GM21367 (cell line): ENCODE measurements around the gene ACTBL2.
"Not testable (repeated sequence)": the region's sequence is repeated elsewhere in the genome, so short reads cannot be mapped to it uniquely, and the experiment has no call there.

Experiments used
- ATAC-seq: cut with Tn5 transposase; IDR thresholded peaks from one replicate; pipeline ENCODE4 v1.9.1; 2021; ENCODE audit not compliant: unreplicated experiment

Gene ACTBL2

DNA sequence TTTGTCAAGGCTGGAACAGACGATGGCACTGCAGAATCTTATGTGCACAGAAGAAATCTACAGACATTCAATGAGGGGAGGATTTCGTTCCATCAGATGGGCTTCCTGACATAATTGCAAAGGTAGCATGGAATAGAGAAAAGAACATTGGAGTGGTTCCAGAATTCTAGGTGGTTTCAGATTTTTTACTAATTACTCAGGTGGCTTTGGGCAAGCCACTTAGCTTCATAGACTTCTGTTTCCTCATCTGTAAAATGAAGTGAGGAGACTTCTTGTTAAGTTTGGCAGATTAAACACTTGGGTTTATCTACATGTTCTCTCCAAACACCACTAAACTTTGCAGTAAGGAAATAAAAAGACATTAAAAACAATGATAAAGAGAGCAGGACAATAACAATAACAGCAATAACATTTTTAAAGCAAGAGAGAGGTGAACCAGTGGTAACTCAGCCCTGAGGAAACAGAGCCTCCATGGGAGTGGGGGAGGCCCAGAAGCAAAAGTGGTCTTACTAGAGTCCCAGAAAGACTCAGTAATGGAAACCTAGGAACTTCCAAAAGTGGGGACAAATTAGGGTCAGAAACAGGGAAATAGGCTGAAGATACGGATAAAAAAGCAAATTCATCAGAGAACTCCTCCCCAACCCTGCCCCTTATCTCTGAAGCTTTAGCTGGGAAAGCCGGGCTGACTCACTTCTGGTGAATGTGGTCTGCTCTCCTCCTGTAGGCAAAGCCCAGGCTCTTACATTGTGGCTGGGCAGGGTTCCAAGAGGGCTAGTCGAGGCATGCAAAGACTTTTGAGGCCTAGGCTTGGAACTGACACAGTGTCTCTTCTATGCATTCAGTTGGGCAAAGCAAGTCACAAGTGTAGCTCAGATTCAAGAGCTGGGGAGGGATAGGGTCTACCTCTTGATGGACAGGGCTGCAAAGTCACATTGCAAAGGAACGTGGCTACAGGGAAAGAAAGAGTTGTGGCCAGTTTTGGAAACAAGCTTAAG lies 11.8 kb upstream of the ACTBL2 start:
- peak; percentile 46 for ATAC-seq

DNA sequence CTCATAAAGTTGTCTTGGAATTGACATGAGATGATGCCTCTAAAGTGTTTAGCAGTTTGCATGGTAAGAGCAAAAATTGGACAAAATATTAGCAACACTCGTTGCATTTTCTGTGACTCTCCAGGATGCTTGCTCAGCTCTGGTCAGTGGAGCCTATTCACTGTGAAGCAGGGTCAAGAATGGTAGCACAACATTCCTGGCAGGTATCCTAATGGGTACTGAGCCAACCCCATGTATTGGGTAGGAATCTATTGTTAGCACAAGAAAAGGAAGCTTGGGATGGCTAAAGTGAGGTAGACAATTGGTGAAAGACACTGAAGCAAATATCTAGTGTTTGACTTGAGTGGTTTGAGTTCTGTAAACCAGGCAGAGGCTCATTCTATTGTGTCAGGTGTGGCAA lies 10.4 kb upstream of the ACTBL2 start:
- no peak for ATAC-seq

- ATAC-seq, result no peak
Observed at GRCh38 chr5:57492632-57493031, 10.0 kb upstream of the ACTBL2 start.

GRCh38 chr5:57491369-57491965 lies 8.9 kb upstream of the ACTBL2 start:
- no peak for ATAC-seq

- ATAC-seq, result no peak
Observed at GRCh38 chr5:57488215-57488955, 5.8 kb upstream of the ACTBL2 start.

- no peak for ATAC-seq
Observed at GRCh38 chr5:57486027-57486602, 3.5 kb upstream of the ACTBL2 start.

DNA sequence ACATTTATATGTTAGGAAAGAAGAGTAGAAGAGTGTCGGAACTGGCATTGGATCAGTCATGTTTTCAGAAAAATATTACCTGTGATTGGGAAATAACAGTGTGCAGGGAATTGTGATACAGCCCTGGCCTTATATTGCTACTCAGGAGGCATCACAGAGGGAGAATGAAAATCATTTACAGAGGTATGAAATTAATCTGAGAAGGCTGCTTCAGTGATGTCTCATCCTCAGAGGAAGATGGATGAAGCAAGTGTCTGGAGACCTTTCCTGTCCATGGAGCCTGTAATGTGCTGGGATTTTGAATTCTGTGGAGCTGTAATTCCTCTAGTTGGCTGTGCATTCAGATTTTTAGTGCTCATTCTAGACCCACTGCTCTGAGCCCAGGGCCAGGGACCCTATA lies 3.8 kb downstream of the ACTBL2 start:
- no peak for ATAC-seq

GRCh38 chr5:57476601-57477056 lies 6.0 kb downstream of the ACTBL2 start:
- ATAC-seq, result no peak

DNA sequence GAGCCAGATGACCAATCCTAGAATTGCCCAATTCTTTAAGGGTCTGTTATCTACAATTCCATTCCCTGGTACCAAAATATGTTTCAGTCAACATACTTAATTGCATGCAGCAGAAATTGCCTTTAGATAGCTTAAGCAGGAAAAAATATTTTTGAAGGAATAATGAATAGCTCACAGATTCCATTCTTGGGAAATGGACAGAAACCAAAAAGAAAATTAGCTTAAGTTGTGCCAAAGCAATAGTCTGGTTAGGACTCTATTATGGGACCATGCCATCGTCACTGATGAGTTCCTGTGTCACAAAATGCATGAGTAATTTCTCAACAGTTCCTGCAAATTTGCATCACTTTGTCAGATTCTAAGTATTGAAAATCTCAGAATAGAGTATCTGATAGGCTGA lies 12.3 kb downstream of the ACTBL2 start:
- no peak for ATAC-seq

GRCh38 chr5:57468481-57469163 lies 14.0 kb downstream of the ACTBL2 start:
- ATAC-seq, result no peak

DNA sequence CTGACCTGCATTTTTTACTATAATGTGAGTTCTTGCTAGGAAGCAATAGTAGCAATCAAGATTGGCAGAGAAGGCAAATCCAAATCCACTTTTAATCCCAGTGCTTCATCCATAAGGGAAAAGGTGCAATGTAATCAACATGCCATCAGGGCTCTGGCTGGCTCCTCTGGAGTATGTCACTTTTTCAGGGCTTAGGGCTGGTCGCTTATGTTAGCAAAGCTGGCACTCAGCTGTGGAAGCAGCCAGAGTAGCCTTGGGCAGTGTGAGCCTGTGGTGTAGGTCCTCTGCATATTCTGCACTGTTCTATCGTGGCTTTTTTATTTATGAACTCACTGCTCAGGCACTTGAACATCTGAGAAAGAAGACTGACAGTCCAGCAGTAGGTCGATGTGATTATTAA lies 16.1 kb downstream of the ACTBL2 start:
- ATAC-seq, result no peak

DNA sequence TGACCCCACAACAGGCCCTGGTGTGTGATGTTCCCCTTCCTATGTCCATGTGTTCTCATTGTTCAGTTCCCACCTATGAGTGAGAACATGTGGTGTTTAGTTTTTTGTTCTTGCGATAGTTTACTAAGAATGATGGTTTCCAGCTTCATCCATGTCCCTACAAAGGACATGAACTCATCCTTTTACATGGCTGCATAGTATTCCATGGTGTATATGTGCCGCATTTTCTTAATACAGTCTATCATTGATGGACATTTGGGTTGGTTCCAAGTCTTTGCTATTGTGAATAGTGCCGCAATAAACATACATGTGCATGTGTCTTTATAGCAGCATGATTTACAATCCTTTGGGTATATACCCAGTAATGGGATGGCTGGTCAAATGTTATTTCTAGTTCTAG lies 22.6 kb downstream of the ACTBL2 start:
- ATAC-seq, result not testable (repeated sequence)

DNA sequence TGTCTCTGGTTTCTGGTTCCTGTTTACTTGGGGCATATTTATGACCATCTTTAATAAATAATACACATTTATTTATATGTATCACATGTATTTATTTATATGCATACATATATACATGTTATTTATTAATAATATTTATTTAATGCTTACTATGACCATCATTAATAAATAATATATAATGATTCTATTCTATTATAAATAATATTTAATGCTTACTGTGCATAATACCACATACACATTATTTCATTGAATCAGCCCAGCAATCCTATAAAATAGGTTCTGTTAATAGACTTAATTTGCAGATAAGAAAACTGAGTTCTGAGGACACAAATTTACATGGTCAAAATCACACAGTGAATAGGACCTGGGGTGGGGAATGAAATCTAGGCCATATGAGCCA lies 24.2 kb downstream of the ACTBL2 start:
- no peak for ATAC-seq

GRCh38 chr5:57456531-57457135 lies 26.0 kb downstream of the ACTBL2 start:
- ATAC-seq, result no peak

GRCh38 chr5:57455511-57456455 lies 26.8 kb downstream of the ACTBL2 start:
- no peak for ATAC-seq

DNA sequence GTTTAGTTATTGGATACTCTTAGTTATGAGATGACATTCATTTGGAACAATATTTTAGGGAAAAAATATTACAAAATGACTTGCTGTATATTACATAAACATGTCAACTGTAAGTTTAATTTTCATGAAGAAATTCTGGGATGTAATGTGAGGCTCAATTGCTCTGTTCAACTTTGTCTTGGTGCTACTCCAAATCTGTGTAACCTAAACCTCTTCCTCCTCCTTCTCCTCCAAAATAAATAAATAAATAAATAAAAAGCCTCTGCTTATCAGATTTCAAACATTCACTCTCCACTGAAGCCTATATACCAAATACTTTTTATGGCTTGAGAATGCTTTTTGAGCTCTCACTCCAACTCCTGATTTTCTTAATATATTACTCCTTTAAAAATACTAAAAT lies 27.7 kb downstream of the ACTBL2 start:
- no peak for ATAC-seq

GRCh38 chr5:57453728-57454127 lies 28.9 kb downstream of the ACTBL2 start:
- ATAC-seq, result no peak

GRCh38 chr5:57452885-57453284 lies 29.7 kb downstream of the ACTBL2 start:
- no peak for ATAC-seq
